ENCODE measurements around the gene IL13.

The IL13 gene

DNA sequence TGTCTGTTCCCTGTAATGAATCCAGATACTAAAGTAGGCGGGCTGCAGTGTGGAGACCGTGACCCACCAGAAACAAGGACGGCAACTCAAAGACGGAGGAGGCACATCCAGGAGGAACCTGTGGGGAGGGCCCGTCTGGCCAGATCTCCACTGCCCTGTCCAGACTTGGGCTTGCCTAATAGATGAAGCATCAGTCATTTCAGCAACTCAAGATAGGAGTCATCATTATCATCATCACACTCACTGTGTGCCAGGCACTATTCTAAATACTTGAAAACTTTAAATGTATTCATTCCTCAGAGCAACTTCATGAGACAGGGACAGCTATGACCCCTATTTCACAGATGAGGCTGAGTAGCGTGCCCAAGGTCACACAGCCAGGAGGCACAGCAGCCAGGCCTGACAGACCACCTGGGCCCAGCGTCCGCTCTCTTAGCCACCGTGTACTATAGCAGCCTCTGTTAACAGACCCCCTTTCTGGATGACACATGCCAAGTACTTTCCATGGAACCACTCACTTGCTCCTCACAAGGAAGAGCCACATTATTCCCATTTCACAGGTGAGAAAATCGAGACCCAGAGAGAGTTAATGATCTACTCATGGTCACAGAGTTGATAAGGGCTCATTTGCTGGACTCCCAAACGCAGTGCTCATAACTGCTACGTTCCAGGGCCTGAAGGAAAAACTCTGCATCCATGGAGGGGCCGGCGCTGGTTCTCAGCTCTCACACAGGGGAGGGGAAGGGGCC is 10.9 kb downstream of the IL13 start:
- H3K4me3 ChIP-seq (ENCODE audit: low read length): no peak overlapping the region
- no peaks in the 10 kb centered on the region for H3K36me3 ChIP-seq (ENCODE audit: control insufficient read depth, insufficient read depth, low read length)
- H3K9ac ChIP-seq (ENCODE audit: low read length): no peak overlapping the region
- H3K27me3 ChIP-seq (ENCODE audit: control insufficient read depth, insufficient read depth, low read length): no peaks in the 10 kb centered on the region
- no peaks in the 10 kb centered on the region for H3K4me1 ChIP-seq (ENCODE audit: control insufficient read depth, insufficient read depth, low read length)
- no peak overlapping the region for H3K27ac ChIP-seq (ENCODE audit: low read depth, low read length)

DNA sequence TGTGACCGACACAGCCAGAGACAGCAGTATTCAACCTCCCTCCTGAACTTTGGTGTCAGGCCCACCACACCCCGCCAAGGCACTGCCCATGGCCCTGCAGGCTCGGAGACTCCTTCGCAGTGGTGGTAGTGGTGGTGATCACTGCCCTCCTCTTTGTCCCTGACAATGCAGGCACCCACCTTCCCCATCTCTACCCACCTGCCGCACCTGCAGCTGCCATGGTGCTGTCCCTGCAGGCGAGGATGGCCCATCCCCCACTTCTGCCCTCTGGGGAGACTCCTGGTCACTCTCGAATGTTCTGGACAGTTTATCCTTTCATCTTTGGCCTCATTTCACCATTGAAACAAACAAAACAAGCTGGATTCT is 11.5 kb downstream of the IL13 start:
- H3K27ac ChIP-seq (ENCODE audit: low read depth, low read length): no peak overlapping the region
- H3K4me3 ChIP-seq (ENCODE audit: low read length): no peak overlapping the region
- no peaks in the 10 kb centered on the region for H3K4me1 ChIP-seq (ENCODE audit: control insufficient read depth, insufficient read depth, low read length)
- no peaks in the 10 kb centered on the region for H3K27me3 ChIP-seq (ENCODE audit: control insufficient read depth, insufficient read depth, low read length)
- no peak overlapping the region for H3K9ac ChIP-seq (ENCODE audit: low read length)
- H3K36me3 ChIP-seq (ENCODE audit: control insufficient read depth, insufficient read depth, low read length): no peaks in the 10 kb centered on the region

- Histone ChIP-seq H3K27ac (ENCODE audit: low read depth, low read length) (no peak overlapping the region), H3K27me3 (ENCODE audit: control insufficient read depth, insufficient read depth, low read length) (no peaks in the 10 kb centered on the region), H3K36me3 (ENCODE audit: control insufficient read depth, insufficient read depth, low read length) (no peaks in the 10 kb centered on the region), H3K4me3 (ENCODE audit: low read length) (no peak overlapping the region), H3K4me1 (ENCODE audit: control insufficient read depth, insufficient read depth, low read length) (peaks cover 4% of the 10 kb centered on the region), H3K9ac (ENCODE audit: low read length) (no peak overlapping the region)
Measured at GRCh38 chr5:132669966-132670882, 12.3 kb downstream of the IL13 start.

- no peak overlapping the region for H3K4me3 ChIP-seq (ENCODE audit: low read length)
- H3K27me3 ChIP-seq (ENCODE audit: control insufficient read depth, insufficient read depth, low read length): no peaks in the 10 kb centered on the region
- no peak overlapping the region for H3K27ac ChIP-seq (ENCODE audit: low read depth, low read length)
- H3K4me1 ChIP-seq (ENCODE audit: control insufficient read depth, insufficient read depth, low read length): peaks cover 4% of the 10 kb centered on the region
- H3K9ac ChIP-seq (ENCODE audit: low read length): no peak overlapping the region
- H3K36me3 ChIP-seq (ENCODE audit: control insufficient read depth, insufficient read depth, low read length): no peaks in the 10 kb centered on the region
Measured at GRCh38 chr5:132671000-132671399, 13.0 kb downstream of the IL13 start.

DNA sequence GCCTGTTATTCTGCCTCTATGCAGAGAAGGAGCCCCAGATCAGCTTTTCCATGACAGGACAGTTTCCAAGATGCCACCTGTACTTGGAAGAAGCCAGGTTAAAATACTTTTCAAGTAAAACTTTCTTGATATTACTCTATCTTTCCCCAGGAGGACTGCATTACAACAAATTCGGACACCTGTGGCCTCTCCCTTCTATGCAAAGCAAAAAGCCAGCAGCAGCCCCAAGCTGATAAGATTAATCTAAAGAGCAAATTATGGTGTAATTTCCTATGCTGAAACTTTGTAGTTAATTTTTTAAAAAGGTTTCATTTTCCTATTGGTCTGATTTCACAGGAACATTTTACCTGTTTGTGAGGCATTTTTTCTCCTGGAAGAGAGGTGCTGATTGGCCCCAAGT is 15.5 kb downstream of the IL13 start:
- H3K9ac ChIP-seq (ENCODE audit: low read length): no peak overlapping the region
- H3K4me1 ChIP-seq (ENCODE audit: control insufficient read depth, insufficient read depth, low read length): peaks cover 9% of the 10 kb centered on the region
- H3K4me3 ChIP-seq (ENCODE audit: low read length): no peak overlapping the region
- no peaks in the 10 kb centered on the region for H3K36me3 ChIP-seq (ENCODE audit: control insufficient read depth, insufficient read depth, low read length)
- no peaks in the 10 kb centered on the region for H3K27me3 ChIP-seq (ENCODE audit: control insufficient read depth, insufficient read depth, low read length)
- no peak overlapping the region for H3K27ac ChIP-seq (ENCODE audit: low read depth, low read length)

DNA sequence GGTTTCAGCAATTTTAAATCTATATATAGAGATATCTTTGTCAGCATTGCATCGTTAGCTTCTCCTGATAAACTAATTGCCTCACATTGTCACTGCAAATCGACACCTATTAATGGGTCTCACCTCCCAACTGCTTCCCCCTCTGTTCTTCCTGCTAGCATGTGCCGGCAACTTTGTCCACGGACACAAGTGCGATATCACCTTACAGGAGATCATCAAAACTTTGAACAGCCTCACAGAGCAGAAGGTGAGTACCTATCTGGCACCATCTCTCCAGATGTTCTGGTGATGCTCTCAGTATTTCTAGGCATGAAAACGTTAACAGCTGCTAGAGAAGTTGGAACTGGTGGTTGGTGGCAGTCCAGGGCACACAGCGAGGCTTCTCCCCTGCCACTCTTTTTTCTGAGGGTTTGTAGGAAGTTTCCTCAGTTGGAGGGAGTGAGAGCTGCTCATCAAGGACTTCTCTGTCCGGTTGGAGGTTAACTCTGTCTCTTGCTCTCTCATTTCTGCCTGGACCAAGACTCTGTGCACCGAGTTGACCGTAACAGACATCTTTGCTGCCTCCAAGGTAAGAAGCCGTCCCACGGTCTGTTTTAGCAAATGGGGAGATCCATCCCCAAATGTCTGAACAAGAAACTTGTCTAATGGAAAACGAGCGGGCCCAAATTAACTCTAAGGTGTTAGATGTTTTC is 16.1 kb downstream of the IL13 start, which contains the start of gene IL4:
Gene IL4 (plus strand): TSS at position 51 of the 692 bp plus-strand sequence. CDS start 62 bp downstream, at position 113.
- H3K4me3 ChIP-seq (ENCODE audit: low read length): no peak within 1 kb of the TSS
- H3K27ac ChIP-seq (ENCODE audit: low read depth, low read length): peak within 1 kb of the TSS; percentile 67
- H3K36me3 ChIP-seq (ENCODE audit: control insufficient read depth, insufficient read depth, low read length): no peaks in the 10 kb centered on the region
- H3K27me3 ChIP-seq (ENCODE audit: control insufficient read depth, insufficient read depth, low read length): no peaks in the 10 kb centered on the region
- peaks cover 9% of the 10 kb centered on the region for H3K4me1 ChIP-seq (ENCODE audit: control insufficient read depth, insufficient read depth, low read length)
- no peak within 1 kb of the TSS for H3K9ac ChIP-seq (ENCODE audit: low read length)

DNA sequence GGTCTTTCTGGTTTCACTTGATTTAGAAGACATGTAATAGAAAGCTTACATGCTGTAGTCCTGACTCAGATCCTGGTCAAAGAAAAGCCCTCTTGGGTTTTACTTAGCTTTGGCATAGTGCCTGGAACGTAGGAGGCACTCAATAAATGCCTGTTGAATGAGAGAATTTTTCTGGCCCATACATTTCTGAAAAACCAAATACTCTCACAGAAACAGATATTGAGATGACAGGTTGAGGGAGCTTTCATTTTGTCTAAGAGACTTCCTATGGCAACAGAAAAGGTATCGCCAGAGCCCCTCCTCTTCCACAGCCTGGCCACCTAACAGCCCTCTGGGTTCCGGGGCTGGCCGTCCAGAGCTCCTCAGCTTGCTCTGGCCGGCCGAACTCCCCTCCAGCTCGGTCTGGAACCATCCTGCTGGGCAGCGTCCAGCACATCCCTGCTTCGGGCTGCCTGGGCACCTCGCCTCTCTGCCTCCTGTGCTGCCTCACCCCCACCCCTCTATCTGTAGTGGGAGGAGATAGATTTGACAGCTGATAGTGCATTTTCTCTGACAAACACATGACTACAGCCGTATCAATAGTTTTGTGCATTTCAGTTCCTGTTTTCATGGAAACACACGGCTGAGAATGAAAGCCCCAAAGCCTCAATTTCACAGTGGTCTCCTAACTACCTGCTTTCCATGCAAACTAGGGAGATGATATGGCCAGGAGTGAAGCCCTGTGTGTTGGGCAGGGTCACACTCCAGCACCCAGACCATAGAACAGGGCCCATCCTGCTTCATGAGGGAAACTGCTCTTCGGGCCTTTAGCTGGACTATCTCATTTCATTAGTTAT is 16.9 kb downstream of the IL13 start:
- Histone ChIP-seq H3K27me3 (ENCODE audit: control insufficient read depth, insufficient read depth, low read length) (no peaks in the 10 kb centered on the region), H3K36me3 (ENCODE audit: control insufficient read depth, insufficient read depth, low read length) (no peaks in the 10 kb centered on the region), H3K4me3 (ENCODE audit: low read length) (no peak overlapping the region), H3K27ac (ENCODE audit: low read depth, low read length) (peak overlapping the region; percentile 67), H3K4me1 (ENCODE audit: control insufficient read depth, insufficient read depth, low read length) (peaks cover 9% of the 10 kb centered on the region), H3K9ac (ENCODE audit: low read length) (no peak overlapping the region)

DNA sequence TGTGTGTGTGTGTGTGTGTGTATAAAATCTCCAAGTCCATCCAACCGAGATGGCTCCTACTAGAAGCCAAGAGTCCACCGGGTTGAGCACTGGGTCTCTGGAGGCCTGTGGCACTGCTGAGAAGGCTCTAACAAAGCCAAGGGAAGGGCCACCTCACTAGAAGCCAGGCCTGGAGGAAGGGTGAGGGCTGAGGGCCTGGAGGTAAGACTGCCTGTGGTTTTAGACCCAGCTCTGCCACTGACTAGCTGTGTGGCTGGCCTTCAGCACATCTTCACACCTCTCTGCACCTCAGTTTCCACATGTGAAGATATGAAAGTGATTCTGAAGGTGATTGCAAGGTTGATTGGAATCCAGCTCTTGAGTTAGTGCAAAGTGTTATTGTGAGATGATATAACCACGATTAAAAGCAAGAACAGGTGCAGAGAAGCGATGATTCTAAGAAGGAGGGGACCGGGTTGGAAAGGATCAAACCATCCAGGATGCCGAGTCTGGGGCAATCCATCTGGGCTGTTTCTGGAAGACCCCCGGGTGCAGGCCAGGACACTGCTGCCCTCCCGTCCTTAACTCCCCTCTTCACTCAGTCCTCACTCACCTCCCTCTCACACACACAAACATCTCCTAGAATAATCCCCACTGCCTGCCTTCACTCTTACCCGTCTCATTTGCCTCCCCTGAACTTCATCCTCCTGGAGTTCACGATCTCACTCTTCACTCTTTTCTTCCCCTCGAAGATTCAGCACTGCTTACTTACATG is 18.1 kb downstream of the IL13 start:
- Histone ChIP-seq H3K27me3 (ENCODE audit: control insufficient read depth, insufficient read depth, low read length) (no peaks in the 10 kb centered on the region), H3K27ac (ENCODE audit: low read depth, low read length) (no peak overlapping the region), H3K4me1 (ENCODE audit: control insufficient read depth, insufficient read depth, low read length) (peaks cover 9% of the 10 kb centered on the region), H3K9ac (ENCODE audit: low read length) (no peak overlapping the region), H3K4me3 (ENCODE audit: low read length) (no peak overlapping the region), H3K36me3 (ENCODE audit: control insufficient read depth, insufficient read depth, low read length) (no peaks in the 10 kb centered on the region)

DNA sequence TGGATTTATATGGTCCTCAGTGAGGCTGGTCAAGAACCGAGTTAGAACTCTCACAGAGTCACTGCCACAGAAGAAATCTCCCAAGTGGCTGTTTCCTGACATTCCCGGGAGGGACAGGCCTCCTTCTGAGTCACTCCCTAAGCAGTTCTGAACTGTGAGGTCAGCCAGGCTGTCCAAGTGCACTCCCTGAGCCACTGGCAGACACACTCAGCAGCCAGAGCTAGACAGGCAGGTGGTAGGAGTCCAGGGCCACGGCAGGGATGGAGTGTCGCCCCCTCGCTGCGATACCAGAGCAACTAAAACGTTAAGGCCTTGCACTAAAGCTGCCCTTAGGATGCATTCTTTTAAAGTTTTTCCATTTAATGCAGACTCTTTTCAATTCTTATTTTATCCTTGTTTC is 19.2 kb downstream of the IL13 start:
- no peak overlapping the region for H3K9ac ChIP-seq (ENCODE audit: low read length)
- peaks cover 9% of the 10 kb centered on the region for H3K4me1 ChIP-seq (ENCODE audit: control insufficient read depth, insufficient read depth, low read length)
- no peak overlapping the region for H3K27ac ChIP-seq (ENCODE audit: low read depth, low read length)
- no peak overlapping the region for H3K4me3 ChIP-seq (ENCODE audit: low read length)
- H3K27me3 ChIP-seq (ENCODE audit: control insufficient read depth, insufficient read depth, low read length): no peaks in the 10 kb centered on the region
- no peaks in the 10 kb centered on the region for H3K36me3 ChIP-seq (ENCODE audit: control insufficient read depth, insufficient read depth, low read length)

DNA sequence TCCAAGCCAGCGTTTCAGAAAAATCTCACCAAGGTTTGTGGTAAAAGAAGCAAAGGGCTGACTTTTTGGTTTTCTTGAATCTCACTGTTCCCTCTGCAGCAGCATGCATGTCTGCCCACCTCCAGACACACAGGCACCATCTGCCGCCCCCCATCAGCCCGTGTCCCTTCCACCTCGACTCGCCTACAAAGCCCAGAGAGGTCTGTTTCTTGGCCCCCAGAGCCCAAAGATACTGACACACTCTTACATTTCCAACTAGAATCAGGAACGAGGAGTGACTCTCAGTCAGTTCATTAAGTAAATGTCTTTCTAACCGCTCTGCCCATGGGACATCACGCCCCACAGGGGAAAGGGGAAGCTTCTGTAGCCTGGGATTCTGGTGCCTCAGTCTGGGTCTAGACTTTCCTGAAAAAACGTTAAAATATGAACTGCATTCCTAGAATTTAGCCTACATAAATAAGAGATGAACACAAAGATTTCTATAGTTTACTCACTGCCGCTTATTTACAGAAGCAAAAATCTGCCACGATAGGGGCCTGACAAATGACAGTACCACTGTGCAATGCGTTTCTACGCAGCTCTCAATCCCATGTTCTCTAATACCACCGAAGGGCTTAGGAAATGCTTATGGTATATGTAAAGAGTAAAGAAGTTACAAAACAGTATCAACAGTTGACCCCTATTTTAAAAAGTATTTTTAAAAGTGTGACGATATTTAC is 19.9 kb downstream of the IL13 start:
- no peak overlapping the region for H3K27ac ChIP-seq (ENCODE audit: low read depth, low read length)
- H3K9ac ChIP-seq (ENCODE audit: low read length): no peak overlapping the region
- peaks cover 9% of the 10 kb centered on the region for H3K4me1 ChIP-seq (ENCODE audit: control insufficient read depth, insufficient read depth, low read length)
- no peak overlapping the region for H3K4me3 ChIP-seq (ENCODE audit: low read length)
- H3K27me3 ChIP-seq (ENCODE audit: control insufficient read depth, insufficient read depth, low read length): no peaks in the 10 kb centered on the region
- H3K36me3 ChIP-seq (ENCODE audit: control insufficient read depth, insufficient read depth, low read length): no peaks in the 10 kb centered on the region

GRCh38 chr5:132678735-132679134 is 20.8 kb downstream of the IL13 start:
- Histone ChIP-seq H3K36me3 (ENCODE audit: control insufficient read depth, insufficient read depth, low read length) (no peaks in the 10 kb centered on the region), H3K9ac (ENCODE audit: low read length) (no peak overlapping the region), H3K4me1 (ENCODE audit: control insufficient read depth, insufficient read depth, low read length) (peaks cover 9% of the 10 kb centered on the region), H3K4me3 (ENCODE audit: low read length) (no peak overlapping the region), H3K27ac (ENCODE audit: low read depth, low read length) (no peak overlapping the region), H3K27me3 (ENCODE audit: control insufficient read depth, insufficient read depth, low read length) (no peaks in the 10 kb centered on the region)

All from rectal smooth muscle tissue (tissue), 1 donor.